ENCODE results near the gene IL3.

DNA sequence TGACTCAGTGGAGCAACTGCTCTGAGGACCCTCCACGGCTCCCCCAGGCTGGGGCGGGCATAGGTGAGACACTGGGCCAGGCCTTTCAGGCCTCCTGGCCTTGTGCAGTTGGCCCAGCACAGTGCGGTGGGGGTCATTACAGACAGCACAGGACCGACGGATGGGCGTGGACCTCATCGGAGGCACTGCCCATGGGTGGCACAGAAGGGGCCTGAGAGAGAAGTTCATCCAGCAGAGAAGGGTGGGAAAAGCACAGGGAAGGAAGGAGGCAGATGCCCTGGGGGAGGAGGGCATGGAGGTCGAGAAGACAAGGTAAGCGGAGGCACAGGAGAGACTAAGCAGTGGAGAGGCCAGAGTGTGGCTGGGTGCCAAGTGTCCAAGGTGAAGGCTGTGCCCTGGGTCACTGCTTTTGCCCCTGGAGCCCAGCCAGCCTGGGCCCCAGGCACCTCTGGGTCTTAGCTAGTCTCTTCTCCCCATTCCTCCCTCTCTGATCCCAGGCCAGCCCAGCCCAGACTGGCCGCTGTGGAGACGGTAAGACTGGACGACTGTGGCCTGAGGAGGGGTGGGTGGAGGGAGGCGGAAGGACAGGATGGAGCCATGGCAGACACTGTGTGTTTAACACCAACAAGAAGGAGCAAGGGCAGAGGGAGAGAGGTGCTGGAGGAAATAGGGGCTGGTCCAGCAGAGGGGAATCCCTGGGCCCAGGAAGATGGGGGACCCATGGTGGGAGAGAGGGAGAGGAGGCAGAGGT, 5.7 kb downstream of the IL3 start:
- TF ChIP-seq, protein P1, sequence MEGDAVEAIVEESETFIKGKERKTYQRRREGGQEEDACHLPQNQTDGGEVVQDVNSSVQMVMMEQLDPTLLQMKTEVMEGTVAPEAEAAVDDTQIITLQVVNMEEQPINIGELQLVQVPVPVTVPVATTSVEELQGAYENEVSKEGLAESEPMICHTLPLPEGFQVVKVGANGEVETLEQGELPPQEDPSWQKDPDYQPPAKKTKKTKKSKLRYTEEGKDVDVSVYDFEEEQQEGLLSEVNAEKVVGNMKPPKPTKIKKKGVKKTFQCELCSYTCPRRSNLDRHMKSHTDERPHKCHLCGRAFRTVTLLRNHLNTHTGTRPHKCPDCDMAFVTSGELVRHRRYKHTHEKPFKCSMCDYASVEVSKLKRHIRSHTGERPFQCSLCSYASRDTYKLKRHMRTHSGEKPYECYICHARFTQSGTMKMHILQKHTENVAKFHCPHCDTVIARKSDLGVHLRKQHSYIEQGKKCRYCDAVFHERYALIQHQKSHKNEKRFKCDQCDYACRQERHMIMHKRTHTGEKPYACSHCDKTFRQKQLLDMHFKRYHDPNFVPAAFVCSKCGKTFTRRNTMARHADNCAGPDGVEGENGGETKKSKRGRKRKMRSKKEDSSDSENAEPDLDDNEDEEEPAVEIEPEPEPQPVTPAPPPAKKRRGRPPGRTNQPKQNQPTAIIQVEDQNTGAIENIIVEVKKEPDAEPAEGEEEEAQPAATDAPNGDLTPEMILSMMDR (IDR thresholded peaks at IDR 0.05; ENCODE audit: insufficient read depth, low read depth, low read length): no peak
- TF ChIP-seq EZH2 (IDR thresholded peaks at IDR 0.05; ENCODE audit: insufficient read depth, low read length): no peak
